HuH-7.5 (cell line): Measurements from ENCODE around the gene VEPH1.
A peak's percentile ranks its signal among the peaks of the same experiment; 100 is the strongest.
"Not testable (repeated sequence)": the region's sequence is repeated elsewhere in the genome, so short reads cannot be mapped to it uniquely, and the experiment has no call there.

Experiments used
- DNase-seq: peaks from one replicate; pipeline ENCODE4 v3.0.0; 2011; ENCODE audit warnings: low spot score

VEPH1 gene

GRCh38 chr3:157348304-157349075, 154.7 kb downstream of the VEPH1 start:
- DNase-seq: not testable (repeated sequence)

- no peak for DNase-seq
Observed at GRCh38 chr3:157347577-157348303, 155.5 kb downstream of the VEPH1 start.

- no peak for DNase-seq
Observed at GRCh38 chr3:157336252-157337009, 166.8 kb downstream of the VEPH1 start.

- peak; percentile 21 for DNase-seq
Observed at GRCh38 chr3:157335233-157336076, 167.8 kb downstream of the VEPH1 start.

GRCh38 chr3:157333551-157333991, 169.6 kb downstream of the VEPH1 start:
- no peak for DNase-seq

- DNase-seq: no peak
Observed at GRCh38 chr3:157330206-157330605, 173.0 kb downstream of the VEPH1 start.

- no peak for DNase-seq
Observed at GRCh38 chr3:157329551-157329950, 173.7 kb downstream of the VEPH1 start.

- DNase-seq: no peak
Observed at GRCh38 chr3:157327837-157328236, 175.4 kb downstream of the VEPH1 start.

GRCh38 chr3:157327018-157327417, 176.2 kb downstream of the VEPH1 start:
- no peak for DNase-seq

- not testable (repeated sequence) for DNase-seq
Observed at GRCh38 chr3:157324869-157325268, 178.3 kb downstream of the VEPH1 start.

- DNase-seq: no peak
Observed at GRCh38 chr3:157323360-157323759, 179.9 kb downstream of the VEPH1 start.

GRCh38 chr3:157319672-157320071, 183.5 kb downstream of the VEPH1 start:
- no peak for DNase-seq

- DNase-seq: peak; percentile 6
Observed at GRCh38 chr3:157318639-157319288, 184.5 kb downstream of the VEPH1 start.

GRCh38 chr3:157317895-157318294, 185.3 kb downstream of the VEPH1 start:
- no peak for DNase-seq

GRCh38 chr3:157313186-157313585, 190.0 kb downstream of the VEPH1 start:
- no peak for DNase-seq

GRCh38 chr3:157312376-157312745, 190.9 kb downstream of the VEPH1 start:
- DNase-seq: no peak

GRCh38 chr3:157311633-157312375, 191.4 kb downstream of the VEPH1 start:
- DNase-seq: no peak

- DNase-seq: no peak
Observed at GRCh38 chr3:157310329-157311052, 192.7 kb downstream of the VEPH1 start.

GRCh38 chr3:157306502-157306901, 196.7 kb downstream of the VEPH1 start:
- no peak for DNase-seq

- no peak for DNase-seq
Observed at GRCh38 chr3:157305392-157305791, 197.8 kb downstream of the VEPH1 start.
